ENCODE data around the gene GAS7.

GRCh38 chr17:9895923-9896322 is 302.5 kb downstream of the GAS7 start:
- TF ChIP-seq CTCF (IDR thresholded peaks at IDR 0.05; ENCODE audit: insufficient read depth, low read length) (no peak), SPI1 (IDR thresholded peaks at IDR 0.05; ENCODE audit: borderline replicate concordance, low read depth) (no peak), POLR2AphosphoS5 (IDR thresholded peaks at IDR 0.05; ENCODE audit: low read depth) (no peak)
